ENCODE measurements around the gene FANCF. TPM values are rescaled to one million over a fixed set of nuclear protein-coding genes. Genes with fewer than 3 reads are reported as not detected.

The FANCF gene
- total and polyA plus RNA-seq, 2 donors (not counting 1 experiment from before 2014, with no cell fraction given), result 4.3 to 26.6 TPM

DNA sequence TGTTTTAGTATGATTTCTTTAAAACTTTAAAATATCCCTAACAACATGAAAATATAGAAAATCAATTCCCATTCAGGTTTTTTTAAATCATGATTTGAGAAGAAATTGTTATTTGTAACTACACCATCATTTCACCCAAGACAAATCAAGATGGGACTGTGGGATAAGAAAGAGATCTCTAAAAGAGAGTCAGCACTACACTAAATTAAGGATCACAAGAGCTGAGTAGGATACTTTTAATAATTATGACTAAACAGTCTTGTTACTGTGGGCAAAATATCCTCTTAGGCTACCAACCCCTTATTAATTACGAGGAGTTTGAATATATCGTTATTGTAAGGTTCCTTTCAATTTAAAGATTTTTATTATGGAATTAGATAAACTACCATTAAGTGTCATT is 43.7 kb upstream of the FANCF start:
- Mint-ChIP-seq H3K27me3 (peaks cover 49% of the 10 kb centered on the region), H3K9me3 (ENCODE audit: insufficient read depth) (no peaks in the 10 kb centered on the region), H3K4me1 (peaks cover 7% of the 10 kb centered on the region), H3K4me3 (no peak overlapping the region), H3K27ac (no peak overlapping the region)
- H3K4me3 ChIP-seq (ENCODE audit: control extremely low read depth in 1 of 5, extremely low read depth in 1 of 5, insufficient read depth in 1 of 5, low read depth in 2 of 5, low read length in 4 of 5), result no peak overlapping the region
- TF ChIP-seq, protein P1, sequence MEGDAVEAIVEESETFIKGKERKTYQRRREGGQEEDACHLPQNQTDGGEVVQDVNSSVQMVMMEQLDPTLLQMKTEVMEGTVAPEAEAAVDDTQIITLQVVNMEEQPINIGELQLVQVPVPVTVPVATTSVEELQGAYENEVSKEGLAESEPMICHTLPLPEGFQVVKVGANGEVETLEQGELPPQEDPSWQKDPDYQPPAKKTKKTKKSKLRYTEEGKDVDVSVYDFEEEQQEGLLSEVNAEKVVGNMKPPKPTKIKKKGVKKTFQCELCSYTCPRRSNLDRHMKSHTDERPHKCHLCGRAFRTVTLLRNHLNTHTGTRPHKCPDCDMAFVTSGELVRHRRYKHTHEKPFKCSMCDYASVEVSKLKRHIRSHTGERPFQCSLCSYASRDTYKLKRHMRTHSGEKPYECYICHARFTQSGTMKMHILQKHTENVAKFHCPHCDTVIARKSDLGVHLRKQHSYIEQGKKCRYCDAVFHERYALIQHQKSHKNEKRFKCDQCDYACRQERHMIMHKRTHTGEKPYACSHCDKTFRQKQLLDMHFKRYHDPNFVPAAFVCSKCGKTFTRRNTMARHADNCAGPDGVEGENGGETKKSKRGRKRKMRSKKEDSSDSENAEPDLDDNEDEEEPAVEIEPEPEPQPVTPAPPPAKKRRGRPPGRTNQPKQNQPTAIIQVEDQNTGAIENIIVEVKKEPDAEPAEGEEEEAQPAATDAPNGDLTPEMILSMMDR (IDR thresholded peaks at IDR 0.05), result no peak
- TF ChIP-seq EZH2 (IDR thresholded peaks at IDR 0.05; ENCODE audit: borderline replicate concordance, insufficient read depth, low read depth, low read length, poor library complexity, severe bottlenecking), result no peak
- ATAC-seq (ENCODE audit: low read depth) (no peak), DNase-seq (no peak)
- no peak overlapping the region for H2AFZ ChIP-seq (ENCODE audit: insufficient read depth, low read depth, low read length, poor library complexity, severe bottlenecking)
- CTCF ChIA-PET, result no interaction called here
- WGBS (ENCODE audit: insufficient coverage), result no CpG with 5 or more reads among the region's 2 CpGs
- no peak overlapping the region for H3K9ac ChIP-seq (ENCODE audit: low read length)
- H3K9me3 ChIP-seq (ENCODE audit: control extremely low read depth in 1 of 3, control insufficient read depth in 2 of 3, insufficient read depth in 1 of 3, low read length in 2 of 3), result no peaks in the 10 kb centered on the region
- intact Hi-C loops (cut with micrococcal nuclease), result no loop called here
- no peak overlapping the region for H3K27ac ChIP-seq (ENCODE audit: low read length in 2 of 2)
- POLR2A ChIA-PET, result no interaction called here
- H4K20me1 ChIP-seq (ENCODE audit: control insufficient read depth, insufficient read depth, low read length, poor library complexity, severe bottlenecking), result no peaks in the 10 kb centered on the region
- peaks cover 0 to 41% (median 9%) of the 10 kb centered on the region in 4 experiments for H3K27me3 ChIP-seq (replicated peaks in 1 of 4; ENCODE audit: control extremely low read depth in 1 of 4, control insufficient read depth in 3 of 4, insufficient read depth in 4 of 4, low read length in 3 of 4)
- H3K4me2 ChIP-seq (replicated peaks; ENCODE audit: low read depth, low read length, poor library complexity, severe bottlenecking), result no peak overlapping the region
- H3K4me1 ChIP-seq (ENCODE audit: control insufficient read depth in 2 of 2, insufficient read depth in 2 of 2, low read length in 2 of 2), result peaks cover 0 to 8% of the 10 kb centered on the region in 2 donors
- H3K79me2 ChIP-seq (ENCODE audit: control insufficient read depth, insufficient read depth, low read length), result no peaks in the 10 kb centered on the region
- H3K36me3 ChIP-seq (replicated peaks in 1 of 2; ENCODE audit: control extremely low read depth in 1 of 2, control insufficient read depth in 1 of 2, extremely low read depth in 1 of 2, insufficient read depth in 2 of 2, low read length in 1 of 2), result no peaks in the 10 kb centered on the region

DNA sequence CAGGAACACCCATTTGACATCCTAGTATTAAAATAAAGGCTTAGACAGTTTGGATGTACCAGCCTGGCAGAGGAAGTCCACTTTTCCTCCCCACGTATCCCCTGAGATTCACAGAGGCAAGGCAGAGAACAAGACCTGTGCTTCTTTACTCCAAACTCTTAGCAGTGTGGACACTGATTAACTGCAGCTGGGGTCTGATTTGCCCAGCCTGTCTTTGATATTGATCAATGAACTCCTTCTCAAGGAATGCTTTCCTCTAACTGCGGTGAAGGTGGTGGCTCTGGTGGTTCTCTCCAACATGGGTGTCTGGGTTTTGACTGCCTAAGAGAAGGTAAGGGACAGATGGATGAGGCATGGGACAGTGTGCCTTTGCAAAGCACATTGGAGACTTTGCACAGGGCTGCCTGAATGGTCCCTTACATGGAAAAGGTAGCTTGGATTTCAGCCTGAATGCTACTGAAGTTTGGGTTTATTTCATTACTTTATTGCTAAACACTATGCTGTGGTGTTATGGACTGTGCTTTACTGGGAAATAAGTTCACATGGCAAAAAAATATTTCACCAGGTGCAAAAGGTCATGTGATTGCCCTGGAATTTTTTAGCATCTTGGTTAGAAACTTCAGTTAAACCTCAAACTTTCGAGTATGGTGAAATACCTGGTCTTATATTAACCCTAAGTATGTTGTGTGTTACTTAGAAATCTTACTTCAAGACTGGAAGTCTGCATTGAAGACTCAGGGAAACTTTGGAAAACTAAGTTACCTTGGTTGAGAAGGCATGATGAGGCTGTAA is 42.6 kb upstream of the FANCF start:
- Mint-ChIP-seq H3K4me1 (peaks cover 7% of the 10 kb centered on the region), H3K4me3 (no peak overlapping the region), H3K27me3 (peaks cover 48% of the 10 kb centered on the region), H3K27ac (no peak overlapping the region), H3K9me3 (ENCODE audit: insufficient read depth) (no peaks in the 10 kb centered on the region)
- intact Hi-C loops (cut with micrococcal nuclease), result no loop called here
- 54% methylated on average over 2 of the region's 3 CpGs for WGBS (ENCODE audit: insufficient coverage)
- POLR2A ChIA-PET, result no interaction called here
- no peaks in the 10 kb centered on the region for H3K36me3 ChIP-seq (replicated peaks in 1 of 2; ENCODE audit: control extremely low read depth in 1 of 2, control insufficient read depth in 1 of 2, extremely low read depth in 1 of 2, insufficient read depth in 2 of 2, low read length in 1 of 2)
- no peak overlapping the region for H3K9ac ChIP-seq (ENCODE audit: low read length)
- CTCF ChIA-PET, result no interaction called here
- DNase-seq, result no peak
- peaks cover 0 to 8% of the 10 kb centered on the region in 2 donors for H3K4me1 ChIP-seq (ENCODE audit: control insufficient read depth in 2 of 2, insufficient read depth in 2 of 2, low read length in 2 of 2)
- H3K4me3 ChIP-seq (ENCODE audit: control extremely low read depth in 1 of 5, extremely low read depth in 1 of 5, insufficient read depth in 1 of 5, low read depth in 2 of 5, low read length in 4 of 5), result no peak overlapping the region
- no peak overlapping the region for H3K4me2 ChIP-seq (replicated peaks; ENCODE audit: low read depth, low read length, poor library complexity, severe bottlenecking)
- H3K27me3 ChIP-seq (replicated peaks in 1 of 4; ENCODE audit: control extremely low read depth in 1 of 4, control insufficient read depth in 3 of 4, insufficient read depth in 4 of 4, low read length in 3 of 4), result peaks cover 0 to 42% (median 9%) of the 10 kb centered on the region in 4 experiments
- no peak overlapping the region for H2AFZ ChIP-seq (ENCODE audit: insufficient read depth, low read depth, low read length, poor library complexity, severe bottlenecking)
- no peaks in the 10 kb centered on the region for H3K9me3 ChIP-seq (ENCODE audit: control extremely low read depth in 1 of 3, control insufficient read depth in 2 of 3, insufficient read depth in 1 of 3, low read length in 2 of 3)
- ATAC-seq (ENCODE audit: low read depth), result no peak
- TF ChIP-seq, protein P1 (IDR thresholded peaks at IDR 0.05), result no peak
- TF ChIP-seq EZH2 (IDR thresholded peaks at IDR 0.05; ENCODE audit: borderline replicate concordance, insufficient read depth, low read depth, low read length, poor library complexity, severe bottlenecking), result no peak
- H4K20me1 ChIP-seq (ENCODE audit: control insufficient read depth, insufficient read depth, low read length, poor library complexity, severe bottlenecking), result no peaks in the 10 kb centered on the region
- H3K27ac ChIP-seq (ENCODE audit: low read length in 2 of 2), result no peak overlapping the region
- no peaks in the 10 kb centered on the region for H3K79me2 ChIP-seq (ENCODE audit: control insufficient read depth, insufficient read depth, low read length)

Data from B cell (primary cell).